ENCODE results near the gene CA14.

DNA sequence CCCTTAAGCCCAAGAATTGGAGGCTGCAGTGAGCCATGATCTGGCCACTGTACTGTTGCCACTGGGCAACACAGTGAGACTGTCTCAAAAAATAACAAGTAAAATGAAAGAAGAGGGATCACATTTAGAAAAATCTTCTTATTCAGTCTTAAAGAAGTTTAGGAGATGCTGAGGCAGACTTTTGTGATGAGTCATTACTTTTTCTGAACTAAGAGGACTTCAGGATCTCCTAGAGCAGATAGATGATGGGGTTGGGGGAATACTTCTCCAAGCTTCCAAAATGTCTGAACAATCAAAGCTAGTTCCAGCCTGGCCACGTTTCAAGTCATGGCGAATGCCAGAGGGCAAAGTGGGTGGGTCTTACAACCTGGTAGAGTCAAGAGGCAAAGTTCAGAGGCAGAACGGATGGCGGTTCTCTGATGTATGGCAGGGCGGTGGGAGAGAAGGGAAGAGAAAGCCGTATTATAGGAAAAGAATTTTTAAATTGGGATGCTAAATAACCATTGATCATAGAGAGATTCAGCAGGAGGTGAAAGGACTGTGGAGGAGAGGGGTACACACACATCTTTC lies 22.6 kb downstream of the CA14 start:
- TF ChIP-seq, protein P1, sequence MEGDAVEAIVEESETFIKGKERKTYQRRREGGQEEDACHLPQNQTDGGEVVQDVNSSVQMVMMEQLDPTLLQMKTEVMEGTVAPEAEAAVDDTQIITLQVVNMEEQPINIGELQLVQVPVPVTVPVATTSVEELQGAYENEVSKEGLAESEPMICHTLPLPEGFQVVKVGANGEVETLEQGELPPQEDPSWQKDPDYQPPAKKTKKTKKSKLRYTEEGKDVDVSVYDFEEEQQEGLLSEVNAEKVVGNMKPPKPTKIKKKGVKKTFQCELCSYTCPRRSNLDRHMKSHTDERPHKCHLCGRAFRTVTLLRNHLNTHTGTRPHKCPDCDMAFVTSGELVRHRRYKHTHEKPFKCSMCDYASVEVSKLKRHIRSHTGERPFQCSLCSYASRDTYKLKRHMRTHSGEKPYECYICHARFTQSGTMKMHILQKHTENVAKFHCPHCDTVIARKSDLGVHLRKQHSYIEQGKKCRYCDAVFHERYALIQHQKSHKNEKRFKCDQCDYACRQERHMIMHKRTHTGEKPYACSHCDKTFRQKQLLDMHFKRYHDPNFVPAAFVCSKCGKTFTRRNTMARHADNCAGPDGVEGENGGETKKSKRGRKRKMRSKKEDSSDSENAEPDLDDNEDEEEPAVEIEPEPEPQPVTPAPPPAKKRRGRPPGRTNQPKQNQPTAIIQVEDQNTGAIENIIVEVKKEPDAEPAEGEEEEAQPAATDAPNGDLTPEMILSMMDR (conservative IDR thresholded peaks at IDR 0.05; ENCODE audit: low read depth, low read length) = no peak
- TF ChIP-seq EZH2 (IDR thresholded peaks at IDR 0.05; ENCODE audit: low read length, unreplicated experiment) = no peak
- TF ChIP-seq EZH2phosphoT487 (IDR thresholded peaks at IDR 0.05; ENCODE audit: borderline replicate concordance, low read length) = no peak
